ENCODE results near the gene CBARP.
"Not testable (repeated sequence)": the region's sequence is repeated elsewhere in the genome, so short reads cannot be mapped to it uniquely, and the experiment has no call there.

CBARP gene

GRCh38 chr19:1206864-1207450 lies 30.8 kb downstream of the CBARP start:
- DNase-seq: no peak
- peak in 1 of 2 donors; percentile 2 for ATAC-seq (replicated peaks)
- H3K27ac Mint-ChIP-seq: peak overlapping the region; percentile 95
- peak overlapping the region; percentile 93 to 96 for H3K4me3 Mint-ChIP-seq
- H3K36me3 Mint-ChIP-seq: peaks cover 17 to 29% of the 10 kb centered on the region in 2 donors
- peaks cover 26 to 47% of the 10 kb centered on the region in 2 donors for H3K4me1 Mint-ChIP-seq
- no peaks in the 10 kb centered on the region for H3K27me3 Mint-ChIP-seq
- H3K9me3 Mint-ChIP-seq: no peaks in the 10 kb centered on the region

- Mint-ChIP-seq H3K4me3 (peak overlapping the region; percentile 93 to 96), H3K4me1 (peaks cover 23 to 40% of the 10 kb centered on the region in 2 donors), H3K27me3 (no peaks in the 10 kb centered on the region), H3K9me3 (no peaks in the 10 kb centered on the region), H3K27ac (peak overlapping the region; percentile 95), H3K36me3 (peaks cover 13 to 25% of the 10 kb centered on the region in 2 donors)
- no peak for DNase-seq
- ATAC-seq (replicated peaks): no peak
Observed at GRCh38 chr19:1206150-1206863, 31.5 kb downstream of the CBARP start.

GRCh38 chr19:1205114-1206099 lies 32.4 kb downstream of the CBARP start, which contains the start of gene STK11:
STK11 (plus strand) TSS chr19:1205778; CDS start chr19:1206914, 1,136 bp downstream.
- H3K4me1 Mint-ChIP-seq: peaks cover 23 to 40% of the 10 kb centered on the region in 2 donors
- H3K36me3 Mint-ChIP-seq: peaks cover 10 to 21% of the 10 kb centered on the region in 2 donors
- H3K9me3 Mint-ChIP-seq: no peaks in the 10 kb centered on the region
- peak; percentile 99 for DNase-seq
- ATAC-seq (replicated peaks): peak; percentile 94 to 96
- H3K27me3 Mint-ChIP-seq: no peaks in the 10 kb centered on the region
- H3K27ac Mint-ChIP-seq: peak within 1 kb of the TSS; percentile 95
- H3K4me3 Mint-ChIP-seq: peak within 1 kb of the TSS; percentile 93 to 96

GRCh38 chr19:1200614-1201013 lies 37.2 kb downstream of the CBARP start:
- not testable (repeated sequence) for H3K36me3 Mint-ChIP-seq; H3K4me3 Mint-ChIP-seq; H3K27me3 Mint-ChIP-seq; DNase-seq; ATAC-seq (replicated peaks); H3K27ac Mint-ChIP-seq; H3K9me3 Mint-ChIP-seq; H3K4me1 Mint-ChIP-seq

GRCh38 chr19:1199531-1199930 lies 38.3 kb downstream of the CBARP start:
- no peak overlapping the region for H3K27ac Mint-ChIP-seq
- H3K27me3 Mint-ChIP-seq: no peaks in the 10 kb centered on the region
- H3K4me1 Mint-ChIP-seq: peaks cover 7 to 10% of the 10 kb centered on the region in 2 donors
- no peaks in the 10 kb centered on the region for H3K9me3 Mint-ChIP-seq
- DNase-seq: no peak
- no peaks in the 10 kb centered on the region for H3K36me3 Mint-ChIP-seq
- no peak for ATAC-seq (replicated peaks)
- no peak overlapping the region for H3K4me3 Mint-ChIP-seq

- Mint-ChIP-seq H3K9me3 (no peaks in the 10 kb centered on the region), H3K4me3 (no peak overlapping the region), H3K27ac (no peak overlapping the region), H3K4me1 (peaks cover 0 to 2% of the 10 kb centered on the region in 2 donors), H3K27me3 (no peaks in the 10 kb centered on the region), H3K36me3 (no peaks in the 10 kb centered on the region)
- peak in 1 of 2 donors; percentile 37 for ATAC-seq (replicated peaks)
- no peak for DNase-seq
Observed at GRCh38 chr19:1189419-1189818, 48.4 kb downstream of the CBARP start.

GRCh38 chr19:1183543-1184172 lies 54.1 kb downstream of the CBARP start:
- peak; percentile 28 to 53 for ATAC-seq (replicated peaks)
- no peak overlapping the region for H3K27ac Mint-ChIP-seq
- no peak for DNase-seq
- no peak overlapping the region for H3K4me3 Mint-ChIP-seq
- no peaks in the 10 kb centered on the region for H3K27me3 Mint-ChIP-seq
- H3K4me1 Mint-ChIP-seq: peaks cover 16 to 27% of the 10 kb centered on the region in 2 donors
- no peaks in the 10 kb centered on the region for H3K9me3 Mint-ChIP-seq
- no peaks in the 10 kb centered on the region for H3K36me3 Mint-ChIP-seq

GRCh38 chr19:1182727-1183126 lies 55.1 kb downstream of the CBARP start:
- DNase-seq: no peak

GRCh38 chr19:1182068-1182467 lies 55.7 kb downstream of the CBARP start:
- DNase-seq (no peak), ATAC-seq (replicated peaks) (no peak)
- peak overlapping the region in 1 of 2 donors; percentile 33 for H3K4me3 Mint-ChIP-seq
- H3K36me3 Mint-ChIP-seq: no peaks in the 10 kb centered on the region
- no peak overlapping the region for H3K27ac Mint-ChIP-seq
- H3K27me3 Mint-ChIP-seq: no peaks in the 10 kb centered on the region
- peaks cover 18 to 34% of the 10 kb centered on the region in 2 donors for H3K4me1 Mint-ChIP-seq
- no peaks in the 10 kb centered on the region for H3K9me3 Mint-ChIP-seq

More at GRCh38 chr19:1182727-1183126, 55.1 kb downstream of the CBARP start:
- Mint-ChIP-seq H3K27ac (no peak overlapping the region), H3K27me3 (no peaks in the 10 kb centered on the region), H3K36me3 (no peaks in the 10 kb centered on the region), H3K9me3 (no peaks in the 10 kb centered on the region), H3K4me1 (peaks cover 16 to 29% of the 10 kb centered on the region in 2 donors), H3K4me3 (no peak overlapping the region)
- no peak for ATAC-seq (replicated peaks)

- H3K9me3 Mint-ChIP-seq: no peaks in the 10 kb centered on the region
- H3K4me3 Mint-ChIP-seq: peak overlapping the region in 1 of 2 donors; percentile 11
- no peak overlapping the region for H3K27ac Mint-ChIP-seq
- no peaks in the 10 kb centered on the region for H3K36me3 Mint-ChIP-seq
- no peaks in the 10 kb centered on the region for H3K27me3 Mint-ChIP-seq
- ATAC-seq (replicated peaks): no peak
- no peak for DNase-seq
- peaks cover 18 to 34% of the 10 kb centered on the region in 2 donors for H3K4me1 Mint-ChIP-seq
Observed at GRCh38 chr19:1181606-1182005, 56.2 kb downstream of the CBARP start.
